H1 (cell line): ENCODE results near the gene PTPRG. TPM values are rescaled to one million over a fixed set of nuclear protein-coding genes. Genes with fewer than 3 reads are reported as not detected.

Experiments
- EGR1 ChIP-seq: IDR thresholded peaks from 2 replicates; pipeline ENCODE4 v1.6.1; 2011; ENCODE audit warnings: low read depth, low read length, borderline replicate concordance
- FOSL1 ChIP-seq: IDR thresholded peaks from 2 replicates; pipeline ENCODE4 v1.6.1; 2011; ENCODE audit warnings: mild to moderate bottlenecking, low read depth, low read length, moderate library complexity; ENCODE audit not compliant: insufficient read depth
- HDAC2 ChIP-seq, 2 experiments: fragments of 300-600 bp in 1 of 2; sonication (generic) in 1 of 2; IDR thresholded peaks; 2 replicates each; pipeline ENCODE4 v1.6.1; 2011 to 2012; ENCODE audit warnings: low read depth in 2 of 2, low read length in 2 of 2, mild to moderate bottlenecking in 2 of 2, moderate library complexity in 2 of 2, borderline replicate concordance in 1 of 2, inconsistent platforms in 1 of 2
- RBBP5 ChIP-seq: IDR thresholded peaks from 2 replicates; pipeline ENCODE4 v1.7.1; 2012; ENCODE audit warnings: low read depth, mild to moderate bottlenecking, inconsistent platforms, low read length, moderate library complexity, borderline replicate concordance
- polyA plus RNA-seq, 7 experiments: library from polyadenylated mRNA; depleted of rRNA in 3 of 7; stranded (reverse) in 5 of 7; unstranded in 2 of 7; fragments of >200 nt in 5 of 7; fragments of 200-250 nt in 2 of 7; gene quantifications; 1 replicate in 5 of 7; 2 replicates in 1 of 7; 4 replicates in 1 of 7; pipeline versions ENCODE4 v1.2.1 to v1.2.3, GENCODE V29; 2011 to 2013; ENCODE audit warnings: missing spikeins in 2 of 7, mixed read lengths in 2 of 7
- total RNA-seq: library from RNA; stranded (reverse); fragmentation: NEBNext Ultra II Directional; extraction: Animal tissue kit (Norgen Biotek cat#: 25700); gene quantifications from 2 replicates; pipeline ENCODE4 v1.2.1, GENCODE V29; 2021

PTPRG gene
- total and polyA plus RNA-seq, 2 of the 8 experiments (the other 6 are each of a cell fraction or from before 2014, with no cell fraction given) = 23.3 to 96.2 TPM

DNA sequence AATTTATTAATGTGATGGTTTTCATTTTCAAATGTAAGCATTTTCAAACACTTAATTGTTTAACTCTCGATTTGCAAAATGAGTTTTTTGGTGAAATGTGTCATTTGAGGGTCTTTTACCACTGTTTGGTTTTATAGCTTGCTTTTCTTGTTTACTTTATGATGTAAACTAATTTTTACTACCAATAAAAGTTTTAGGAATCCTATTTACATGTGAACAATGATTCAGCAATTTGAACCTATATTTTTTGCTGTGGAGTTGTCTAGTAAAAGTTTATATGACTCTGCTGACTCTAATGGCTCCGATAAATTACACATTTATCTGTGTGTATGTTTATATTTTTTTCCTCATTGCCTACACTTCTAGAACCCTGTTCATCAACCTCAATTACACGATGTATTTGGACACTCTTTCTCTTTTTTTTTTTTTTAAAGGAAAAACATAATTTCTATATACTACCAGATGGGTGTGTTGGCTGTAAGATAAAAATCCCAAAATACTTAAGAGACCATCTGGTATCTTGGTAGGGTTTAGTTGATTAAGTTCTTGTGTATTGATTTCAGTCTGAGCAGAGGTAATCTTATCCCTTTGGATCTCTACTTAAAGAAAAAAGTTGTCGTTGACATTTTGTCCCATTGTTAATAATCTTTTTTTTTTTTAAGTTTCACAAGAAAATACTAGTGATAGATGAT lies 89.5 kb downstream of the PTPRG start (continued):
- TF ChIP-seq RBBP5 = no peak
- no peak for TF ChIP-seq EGR1
- no peak for TF ChIP-seq HDAC2 (IDR thresholded peaks at IDR 0.05; ENCODE audit: borderline replicate concordance in 1 of 2, low read depth in 2 of 2, low read length in 2 of 2)
- no peak for TF ChIP-seq FOSL1
